GM12801 (cell line): ENCODE results near the gene DOCK3.

ENCODE experiments used
- TF ChIP-seq, protein P1 (sequence below): IDR thresholded peaks from one replicate; pipeline ENCODE4 v1.5.1; 2011; ENCODE audit warnings: control low read depth; ENCODE audit not compliant: insufficient read length; ENCODE audit errors: extremely low read depth

Gene DOCK3

DNA sequence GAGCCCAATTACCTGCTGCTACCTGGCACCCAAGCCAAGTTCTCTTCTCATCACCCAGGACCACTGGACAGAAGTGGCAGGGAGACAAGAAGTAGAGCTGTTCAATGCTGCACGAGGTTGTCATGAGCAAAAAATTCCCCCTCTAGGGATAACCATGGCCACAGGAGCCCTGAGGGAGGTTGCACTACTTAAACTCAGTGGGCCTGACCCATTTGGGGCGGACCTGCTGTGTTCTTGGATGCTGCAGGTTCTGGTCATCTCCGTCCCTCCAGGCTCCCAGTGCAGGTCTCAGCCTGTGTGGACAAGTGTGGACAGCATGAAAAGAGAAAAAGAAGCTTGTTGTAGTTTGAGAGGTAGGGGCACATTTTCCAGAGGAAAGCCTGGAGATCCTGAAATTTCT is 684.3 kb downstream of the DOCK3 start:
- TF ChIP-seq, protein P1, sequence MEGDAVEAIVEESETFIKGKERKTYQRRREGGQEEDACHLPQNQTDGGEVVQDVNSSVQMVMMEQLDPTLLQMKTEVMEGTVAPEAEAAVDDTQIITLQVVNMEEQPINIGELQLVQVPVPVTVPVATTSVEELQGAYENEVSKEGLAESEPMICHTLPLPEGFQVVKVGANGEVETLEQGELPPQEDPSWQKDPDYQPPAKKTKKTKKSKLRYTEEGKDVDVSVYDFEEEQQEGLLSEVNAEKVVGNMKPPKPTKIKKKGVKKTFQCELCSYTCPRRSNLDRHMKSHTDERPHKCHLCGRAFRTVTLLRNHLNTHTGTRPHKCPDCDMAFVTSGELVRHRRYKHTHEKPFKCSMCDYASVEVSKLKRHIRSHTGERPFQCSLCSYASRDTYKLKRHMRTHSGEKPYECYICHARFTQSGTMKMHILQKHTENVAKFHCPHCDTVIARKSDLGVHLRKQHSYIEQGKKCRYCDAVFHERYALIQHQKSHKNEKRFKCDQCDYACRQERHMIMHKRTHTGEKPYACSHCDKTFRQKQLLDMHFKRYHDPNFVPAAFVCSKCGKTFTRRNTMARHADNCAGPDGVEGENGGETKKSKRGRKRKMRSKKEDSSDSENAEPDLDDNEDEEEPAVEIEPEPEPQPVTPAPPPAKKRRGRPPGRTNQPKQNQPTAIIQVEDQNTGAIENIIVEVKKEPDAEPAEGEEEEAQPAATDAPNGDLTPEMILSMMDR: no peak

DNA sequence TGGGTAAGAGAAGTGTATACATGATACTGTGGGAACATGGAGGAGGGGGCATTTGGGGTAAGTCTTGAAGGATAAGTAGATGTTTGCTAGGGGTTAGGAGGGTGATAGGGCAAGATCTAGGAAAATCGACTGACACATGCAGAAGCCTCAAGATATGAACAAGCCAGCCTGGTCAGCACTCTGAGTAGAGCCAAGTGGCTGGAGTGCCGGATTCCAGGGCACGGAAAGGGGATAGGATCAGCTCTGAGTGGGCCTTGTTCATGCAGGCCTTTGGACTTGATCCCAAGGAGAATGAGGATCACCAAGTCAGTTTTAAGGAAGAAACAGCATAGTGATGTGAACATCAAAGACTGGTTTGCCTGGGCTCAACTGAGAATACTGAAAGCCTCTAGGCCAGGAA is 686.1 kb downstream of the DOCK3 start:
- TF ChIP-seq, protein P1: no peak

DNA sequence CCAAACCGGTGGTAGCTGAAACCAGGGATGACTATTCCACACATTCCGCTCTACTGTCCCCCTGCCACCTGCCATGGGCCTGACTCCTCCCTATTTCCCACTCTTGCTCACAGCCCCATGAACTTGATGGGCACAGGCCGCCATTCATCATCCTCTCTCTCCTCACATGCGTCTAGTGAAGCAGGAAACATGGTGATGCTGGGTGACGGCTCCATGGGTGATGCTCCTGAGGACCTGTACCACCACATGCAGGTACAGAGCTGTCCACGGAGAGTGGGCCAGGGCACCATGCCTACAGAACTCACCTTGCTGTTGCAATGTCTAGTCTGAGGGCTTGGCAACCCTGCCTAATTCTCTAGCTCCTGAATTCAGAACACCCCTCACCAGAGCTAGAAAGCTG is 687.0 kb downstream of the DOCK3 start:
- TF ChIP-seq, protein P1: no peak

DNA sequence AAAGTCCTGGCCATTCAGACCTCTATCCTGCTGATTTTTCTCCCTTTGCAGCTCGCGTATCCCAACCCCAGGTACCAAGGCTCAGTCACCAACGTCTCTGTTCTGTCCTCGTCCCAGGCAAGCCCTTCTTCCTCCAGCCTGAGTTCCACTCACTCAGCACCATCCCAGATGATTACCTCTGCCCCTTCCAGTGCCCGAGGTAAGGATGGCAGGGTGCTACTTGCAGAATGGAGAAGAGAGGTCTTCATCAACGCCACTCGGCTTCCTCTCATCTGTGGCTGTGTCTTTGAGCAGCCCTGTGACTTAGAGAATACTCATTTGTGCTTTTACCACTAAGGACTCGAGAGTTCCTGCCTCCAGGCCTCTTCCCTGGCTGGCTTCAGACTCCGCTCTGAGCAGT is 687.7 kb downstream of the DOCK3 start:
- TF ChIP-seq, protein P1: no peak

DNA sequence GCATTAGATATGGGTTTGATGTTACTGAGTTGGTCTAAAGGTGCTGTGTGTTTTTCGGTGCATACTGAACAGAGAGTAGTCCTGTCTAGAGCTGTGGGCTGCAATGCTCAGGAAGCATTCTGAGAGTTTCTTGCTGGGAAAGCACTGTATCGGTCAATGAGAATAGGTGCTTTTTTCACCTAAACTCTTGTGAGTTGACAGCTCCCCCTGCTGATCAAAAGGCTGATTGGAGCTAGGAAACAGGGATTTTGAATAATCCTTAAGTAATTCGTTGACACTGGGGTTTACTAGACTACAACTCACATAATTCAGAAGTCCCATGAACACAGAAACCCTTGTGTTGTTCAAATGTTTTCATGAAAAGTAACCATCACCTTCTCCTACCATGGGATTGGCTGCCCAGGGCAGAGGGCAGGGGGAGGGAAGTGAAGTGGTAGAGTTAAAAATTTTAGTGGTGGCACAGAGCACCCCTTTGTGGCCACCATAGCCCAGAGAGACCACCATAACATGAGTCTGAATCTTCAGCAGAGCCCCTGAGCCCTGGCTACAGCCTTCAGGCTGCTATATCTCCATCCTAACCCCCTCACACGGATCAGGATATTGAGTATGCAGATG is 697.3 kb downstream of the DOCK3 start:
- TF ChIP-seq, protein P1: no peak

DNA sequence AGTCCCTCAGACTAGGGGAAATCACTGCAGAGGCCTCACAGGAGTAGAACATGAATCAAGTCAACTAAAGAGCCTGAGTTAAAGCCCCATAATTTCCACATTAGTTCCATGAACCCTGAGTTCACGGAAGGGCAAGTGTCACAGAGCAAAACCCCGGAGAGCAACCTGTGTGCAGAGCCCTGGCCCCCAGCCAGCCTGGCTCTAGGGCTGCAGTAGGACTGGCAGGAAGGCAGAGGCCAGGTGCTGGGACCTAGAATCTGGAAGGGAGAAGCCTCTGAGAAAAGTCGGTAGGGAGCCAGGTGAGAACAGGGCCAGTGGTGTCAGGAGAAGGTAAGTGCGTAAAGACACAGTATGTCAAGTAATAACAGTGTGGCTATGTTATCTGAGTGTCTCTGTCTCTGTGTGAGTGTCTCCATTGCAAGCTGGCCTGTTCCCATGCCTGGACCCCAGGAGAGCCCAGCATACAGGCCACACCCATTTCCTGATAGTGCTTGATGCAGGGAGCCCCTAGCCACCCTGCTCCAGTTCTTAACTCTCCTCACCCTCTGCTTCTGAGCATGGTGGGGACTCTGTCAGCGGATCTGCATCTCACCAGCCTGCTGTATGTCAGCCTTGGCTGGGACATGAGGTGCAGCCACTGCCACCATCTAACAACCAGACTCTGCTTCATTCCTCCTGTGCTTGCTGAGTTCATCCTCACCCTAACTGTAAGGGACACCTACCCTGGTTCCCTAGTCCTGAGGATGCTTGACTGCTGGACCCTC is 699.1 kb downstream of the DOCK3 start:
- TF ChIP-seq, protein P1: no peak

DNA sequence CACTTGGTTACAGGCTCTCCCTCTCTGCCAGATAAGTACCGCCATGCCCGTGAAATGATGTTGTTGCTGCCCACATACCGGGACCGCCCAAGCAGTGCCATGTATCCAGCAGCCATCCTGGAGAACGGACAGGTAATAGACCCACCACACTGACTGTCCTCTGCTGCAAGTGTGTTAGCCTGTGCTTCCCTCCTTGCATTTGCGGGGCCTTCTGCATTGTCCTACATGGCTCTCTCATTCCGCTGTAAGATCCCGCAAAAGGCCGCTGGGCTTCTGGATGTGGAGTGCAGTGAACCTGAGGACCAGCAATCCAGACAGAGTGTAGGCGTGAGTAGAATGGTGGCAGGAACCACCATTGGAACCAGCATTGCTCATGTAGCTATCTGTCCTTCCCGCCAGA is 699.7 kb downstream of the DOCK3 start:
- TF ChIP-seq, protein P1: no peak
